IMR-90 (cell line): Measurements from ENCODE around the gene PDCD11. TPM values are rescaled to one million over a fixed set of nuclear protein-coding genes. Genes with fewer than 3 reads are reported as not detected.
A peak's percentile ranks its signal among the peaks of the same experiment; 100 is the strongest.

ENCODE experiments used
- ATAC-seq: fragments of 200-7000 bp; cut with Tn5 transposase; 2 replicates; pipeline ENCODE4 v1.9.1; 2020; ENCODE audit warnings: low read depth, mild to moderate bottlenecking, moderate library complexity
- BruUV-seq: library from RNA; stranded (reverse); fragments of 400-500 nt; replicated peaks from 2 replicates; lab custom pipeline; 2021; lab: Mats Ljungman, UMichigan
- CTCF ChIA-PET: fragments of 300-600 bp; formaldehyde crosslinking; extraction: SDS; loops from one replicate; lab custom pipeline; 2021; ENCODE audit warnings: antibody characterized with exemption; lab: Yijun Ruan, JAX
- POLR2A ChIA-PET: fragments of 300-600 bp; sonication (Branson Sonifier 250); formaldehyde crosslinking; loops from one replicate; lab custom pipeline; 2022; ENCODE audit warnings: antibody characterized with exemption; ENCODE audit not compliant: unreplicated experiment; lab: Charles Lee
- DNase-seq: peaks from one replicate; pipeline ENCODE4 v3.0.0; 2013
- H2AFZ ChIP-seq: replicated peaks from 2 replicates; pipeline ENCODE3; 2013; ENCODE audit warnings: low read length, mild to moderate bottlenecking; ENCODE audit not compliant: poor library complexity
- H2AK5ac ChIP-seq: 2 replicates; pipeline ENCODE4 v1.6.1; 2013; ENCODE audit warnings: low read depth, low read length, inconsistent platforms
- H2AK9ac ChIP-seq: replicated peaks from 2 replicates; pipeline ENCODE3; 2013; ENCODE audit warnings: mild to moderate bottlenecking, low read depth, low read length, moderate library complexity; ENCODE audit not compliant: poor library complexity
- H2BK120ac ChIP-seq: 2 replicates; pipeline ENCODE4 v1.6.1; 2013; ENCODE audit warnings: low read depth, low read length, inconsistent platforms
- H2BK15ac ChIP-seq: 3 replicates; pipeline ENCODE4 v1.6.1; 2013; ENCODE audit warnings: low read depth, low read length, inconsistent platforms
- H2BK20ac ChIP-seq: 2 replicates; pipeline ENCODE4 v1.6.1; 2013; ENCODE audit warnings: low read depth, mild to moderate bottlenecking, inconsistent platforms, low read length, moderate library complexity
- H2BK5ac ChIP-seq: 2 replicates; pipeline ENCODE4 v1.6.1; 2013; ENCODE audit warnings: mild to moderate bottlenecking, low read depth, low read length, inconsistent platforms; ENCODE audit not compliant: poor library complexity, severe bottlenecking
- H3K14ac ChIP-seq: replicated peaks from 2 replicates; pipeline ENCODE4 v1.6.1; 2013; ENCODE audit warnings: low read depth, low read length, inconsistent platforms
- H3K18ac ChIP-seq: 2 replicates; pipeline ENCODE4 v1.6.1; 2013; ENCODE audit warnings: low read depth, low read length, control low read depth
- H3K23ac ChIP-seq: 2 replicates; pipeline ENCODE4 v1.6.1; 2013; ENCODE audit warnings: low read depth, low read length, inconsistent platforms
- H3K27ac ChIP-seq: 2 replicates; pipeline ENCODE4 v1.5.1; 2013; ENCODE audit warnings: mild to moderate bottlenecking, control low read depth, low read length; ENCODE audit not compliant: insufficient read depth
- H3K27me3 ChIP-seq: 2 replicates; pipeline ENCODE4 v1.6.1; 2013; ENCODE audit warnings: low read length; ENCODE audit not compliant: control insufficient read depth, insufficient read depth
- H3K36me3 ChIP-seq: 2 replicates; pipeline ENCODE4 v1.6.1; 2013; ENCODE audit warnings: low read length, mixed read lengths; ENCODE audit not compliant: control insufficient read depth, insufficient read depth
- H3K4ac ChIP-seq: 2 replicates; pipeline ENCODE4 v1.6.1; 2013; ENCODE audit warnings: low read depth, low read length, inconsistent platforms
- H3K4me1 ChIP-seq: 2 replicates; pipeline ENCODE4 v1.6.1; 2013; ENCODE audit warnings: low read length, mixed read lengths; ENCODE audit not compliant: control insufficient read depth, insufficient read depth
- H3K4me2 ChIP-seq: 2 replicates; pipeline ENCODE4 v1.6.1; 2013; ENCODE audit warnings: low read depth, mild to moderate bottlenecking, control low read depth, low read length, moderate library complexity
- H3K4me3 ChIP-seq: 2 replicates; pipeline ENCODE4 v1.5.1; 2013; ENCODE audit warnings: low read depth, mild to moderate bottlenecking, control low read depth, low read length, moderate library complexity; ENCODE audit not compliant: insufficient read depth
- H3K56ac ChIP-seq: 2 replicates; pipeline ENCODE4 v1.6.1; 2013; ENCODE audit warnings: low read length, inconsistent platforms; ENCODE audit not compliant: insufficient read depth; ENCODE audit errors: extremely low read depth
- H3K79me1 ChIP-seq, 2 experiments: 2 replicates each; pipeline ENCODE4 v1.6.1; 2013; ENCODE audit warnings: low read length in 2 of 2, inconsistent platforms in 1 of 2, low read depth in 1 of 2
- H3K9ac ChIP-seq: 2 replicates; pipeline ENCODE4 v1.6.1; 2013; ENCODE audit warnings: low read depth, low read length, control low read depth
- H3K9me1 ChIP-seq: 2 replicates; pipeline ENCODE4 v1.6.1; 2013; ENCODE audit warnings: low read length, inconsistent platforms; ENCODE audit not compliant: insufficient read depth
- H3K9me3 ChIP-seq: 2 replicates; pipeline ENCODE4 v1.6.1; 2013; ENCODE audit warnings: low read length; ENCODE audit not compliant: control insufficient read depth, insufficient read depth
- H4K20me1 ChIP-seq: 2 replicates; pipeline ENCODE4 v1.6.1; 2013; ENCODE audit warnings: low read length, inconsistent platforms; ENCODE audit not compliant: insufficient read depth
- H4K5ac ChIP-seq: 2 replicates; pipeline ENCODE4 v1.6.1; 2013; ENCODE audit warnings: mild to moderate bottlenecking, low read depth, low read length, control low read depth
- H4K8ac ChIP-seq, 2 experiments: 2 replicates each; pipeline ENCODE4 v1.6.1; 2013; ENCODE audit warnings: low read depth in 2 of 2, low read length in 2 of 2, control low read depth in 1 of 2, inconsistent platforms in 1 of 2
- H4K91ac ChIP-seq: 2 replicates; pipeline ENCODE4 v1.6.1; 2013; ENCODE audit warnings: low read depth, low read length, inconsistent platforms; ENCODE audit not compliant: insufficient read depth
- BHLHE40 ChIP-seq: fragments of 150-350 bp; IDR thresholded peaks from 2 replicates; pipeline ENCODE4 v1.6.1; 2016; ENCODE audit warnings: mild to moderate bottlenecking, low read depth, low read length
- CEBPB ChIP-seq: IDR thresholded peaks from 2 replicates; pipeline ENCODE4 v1.6.1; 2012; ENCODE audit warnings: low read depth, low read length, improper control_type of control experiment
- CHD1 ChIP-seq: IDR thresholded peaks from 2 replicates; pipeline ENCODE4 v1.6.1; 2012; ENCODE audit warnings: low read depth, low read length, improper control_type of control experiment
- ELK1 ChIP-seq: fragments of 150-350 bp; IDR thresholded peaks from 2 replicates; pipeline ENCODE4 v1.6.1; 2016; ENCODE audit warnings: low read depth, mild to moderate bottlenecking, low read length, moderate library complexity, borderline replicate concordance
- FOS ChIP-seq: fragments of 150-350 bp; IDR thresholded peaks from 2 replicates; pipeline ENCODE4 v1.6.1; 2016; ENCODE audit warnings: low read depth, low read length
- MAFK ChIP-seq: IDR thresholded peaks from 2 replicates; pipeline ENCODE4 v1.6.1; 2012; ENCODE audit warnings: low read depth, low read length, improper control_type of control experiment
- MAZ ChIP-seq: IDR thresholded peaks from 2 replicates; pipeline ENCODE4 v1.6.1; 2012; ENCODE audit warnings: low read depth, mild to moderate bottlenecking, low read length, improper control_type of control experiment, moderate library complexity, borderline replicate concordance
- MXI1 ChIP-seq: IDR thresholded peaks from 2 replicates; pipeline ENCODE4 v1.6.1; 2012; ENCODE audit warnings: low read depth, mild to moderate bottlenecking, low read length, moderate library complexity, borderline replicate concordance
- NFE2L2 ChIP-seq: fragments of 150-350 bp; IDR thresholded peaks from 2 replicates; pipeline ENCODE4 v1.6.1; 2016; ENCODE audit warnings: low read depth, mild to moderate bottlenecking, low read length
- POLR2A ChIP-seq: IDR thresholded peaks from 2 replicates; pipeline ENCODE4 v1.6.1; 2012; ENCODE audit warnings: mild to moderate bottlenecking, low read depth, low read length
- RAD21 ChIP-seq: IDR thresholded peaks from 2 replicates; pipeline ENCODE4 v1.6.1; 2012; ENCODE audit warnings: low read length, improper control_type of control experiment
- RCOR1 ChIP-seq: IDR thresholded peaks from 2 replicates; pipeline ENCODE4 v1.6.1; 2012; ENCODE audit warnings: mild to moderate bottlenecking, low read length, improper control_type of control experiment; ENCODE audit not compliant: insufficient replicate concordance
- RFX5 ChIP-seq: IDR thresholded peaks from 2 replicates; pipeline ENCODE4 v1.8.0; 2012; ENCODE audit warnings: low read depth, mild to moderate bottlenecking, low read length, moderate library complexity
- SMC3 ChIP-seq: fragments of 150-350 bp; IDR thresholded peaks from 2 replicates; pipeline ENCODE4 v1.6.1; 2016; ENCODE audit warnings: low read depth, mild to moderate bottlenecking, antibody characterized with exemption, low read length, moderate library complexity
- USF2 ChIP-seq: fragments of 150-350 bp; IDR thresholded peaks from 2 replicates; pipeline ENCODE4 v1.6.1; 2017; ENCODE audit warnings: mild to moderate bottlenecking, antibody characterized with exemption, low read length, low read depth
- WGBS, 2 experiments: methylation state at CpG; one replicate each; pipeline versions ENCODE4 v1.1.5 to v1.1.7; 2013; ENCODE audit warnings: missing lambda C conversion rate in 2 of 2; ENCODE audit not compliant: insufficient read length in 1 of 2; ENCODE audit errors: extremely low coverage in 2 of 2; 5-methylcytosine and 5-hydroxymethylcytosine counted together
- dilution Hi-C: fragments of 300-500 bp; cut with HindIII; formaldehyde crosslinking; loops from one replicate; pipeline ENCODE4 v1.14.3; 2018; ENCODE audit warnings: low sequenced_read_pairs; ENCODE audit not compliant: unreplicated experiment
- in situ Hi-C: fragments of 300-500 bp; cut with MboI; formaldehyde crosslinking; loops from 3 replicates; pipeline ENCODE4 v1.14.3; 2019; ENCODE audit warnings: low sequenced_read_pairs, inconsistent platforms, mixed read lengths
- intact Hi-C: fragments of 100-400 bp; cut with micrococcal nuclease; formaldehyde crosslinking; loops from 2 replicates; pipeline ENCODE4 v1.10.0; 2022
- polyA plus RNA-seq, 3 experiments: library from polyadenylated mRNA; depleted of rRNA; stranded (reverse); fragments of >200 nt; gene quantifications; 2 replicates each; pipeline ENCODE4 v1.2.3, GENCODE V29; 2012; ENCODE audit warnings: low replicate concordance in 1 of 3
- total RNA-seq: library from RNA; depleted of rRNA; stranded (reverse); fragments of >200 nt; gene quantifications from 2 replicates; pipeline ENCODE4 v1.2.3, GENCODE V29; 2012

PDCD11 gene
- total and polyA plus RNA-seq, 2 of the 4 experiments (the other 2 are of a cell fraction), result 20.4 to 56.8 TPM

GRCh38 chr10:103493362-103493915 is 97.0 kb downstream of the PDCD11 start, which contains the start of gene NEURL1:
TSS of gene NEURL1 (plus strand) at chr10:103493705. CDS start at chr10:103494388, 683 bp downstream.
- Histone ChIP-seq H3K9me1 (peaks cover 9% of the 10 kb centered on the region; the same call in 1 of the 2 replicates), H4K5ac (no peak within 1 kb of the TSS), H3K14ac (peak within 1 kb of the TSS; percentile 25; the same call in 1 of the 2 replicates), H3K9me3 (no peaks in the 10 kb centered on the region), H3K79me1 (no peaks in the 10 kb centered on the region), H2AFZ (peak within 1 kb of the TSS; percentile 74), H3K56ac (no peak within 1 kb of the TSS), H3K4ac (peak within 1 kb of the TSS; percentile 18), H3K4me2 (peak within 1 kb of the TSS; percentile 65), H2BK15ac (no peak within 1 kb of the TSS; the same call in 2 of the 3 replicates), H4K20me1 (peaks cover 16% of the 10 kb centered on the region; the same call in 1 of the 2 replicates), H3K18ac (no peak within 1 kb of the TSS), H3K4me1 (peaks cover 19% of the 10 kb centered on the region), H3K27ac (no peak within 1 kb of the TSS), H4K91ac (no peak within 1 kb of the TSS), H2BK120ac (0 out of 2 replicates have a peak within 1 kb of the TSS, but pooled peaks have one; percentile 3), H4K8ac (no peak within 1 kb of the TSS), H3K36me3 (no peaks in the 10 kb centered on the region), H3K4me3 (peak within 1 kb of the TSS; percentile 35), H2AK9ac (peak within 1 kb of the TSS; percentile 18), H2BK20ac (no peak within 1 kb of the TSS), H2AK5ac (no peak within 1 kb of the TSS), H3K27me3 (peaks cover 61% of the 10 kb centered on the region), H2BK5ac (no peak within 1 kb of the TSS), H3K23ac (0 out of 2 replicates have a peak within 1 kb of the TSS, but pooled peaks have one; percentile 69), H3K9ac (no peak within 1 kb of the TSS)
- in situ Hi-C loops (loop anchor here (10.0 kb wide), 1 partner anchor 191 kb away; no protein-coding TSS in a partner anchor), dilution Hi-C loops (no loop called here), intact Hi-C loops (no loop called here)
- ChIA-PET CTCF (no interaction called here), POLR2A (interaction anchor here (0.7 kb wide), 1 partner anchor 505 kb away, joined by 4 read pairs; no protein-coding TSS in a partner anchor)
- no TSS peak for BruUV-seq
- ATAC-seq, result peak; percentile 4
- WGBS, 2 experiments, result 14% methylated on average over 15 of the region's 65 CpGs; no CpG with 5 or more reads in 1 of the 2 experiments
- DNase-seq, result no peak
- TF ChIP-seq ELK1 (no peak), RFX5 (no peak), RAD21 (no peak), NFE2L2 (no peak), MAFK (no peak), MXI1 (no peak), CHD1 (no peak), POLR2A (no peak), BHLHE40 (no peak), CEBPB (no peak), SMC3 (no peak), FOS (no peak), USF2 (no peak), MAZ (no peak), RCOR1 (no peak)
